ENCODE measurements around the gene TMEM120B.

- TF ChIP-seq CTCF (IDR thresholded peaks at IDR 0.05; ENCODE audit: poor library complexity, severe bottlenecking) (no peak), POLR2AphosphoS5 (IDR thresholded peaks at IDR 0.05) (no peak), EZH2 (IDR thresholded peaks at IDR 0.05; ENCODE audit: borderline replicate concordance, insufficient read depth, low read length, poor library complexity, severe bottlenecking) (no peak), REST (IDR thresholded peaks at IDR 0.05; ENCODE audit: borderline replicate concordance) (peak; percentile 20)
Observed at GRCh38 chr12:121804417-121805111, 92.0 kb downstream of the TMEM120B start.
